DND-41 (cell line): ENCODE measurements around the gene C10orf143.

Experiments used
- ATAC-seq: fragments of 200-7000 bp; cut with Tn5 transposase; 3 replicates; pipeline ENCODE4 v1.9.1; 2021; ENCODE audit warnings: low read depth; ENCODE audit not compliant: insufficient read depth
- DNase-seq: peaks from one replicate; pipeline ENCODE4 v3.0.0-alpha.2; 2020
- H2AFZ ChIP-seq: 2 replicates; pipeline ENCODE4 v1.6.0; 2012; ENCODE audit warnings: low read depth, low read length
- H3K27ac ChIP-seq: 2 replicates; pipeline ENCODE4 v1.5.1; 2012; ENCODE audit warnings: low read length, inconsistent platforms
- H3K27me3 ChIP-seq: fragments of 200-600 bp; sonication (generic); 2 replicates; pipeline ENCODE4 v1.6.0; 2012; ENCODE audit warnings: low read length, mild to moderate bottlenecking, inconsistent platforms; ENCODE audit not compliant: insufficient read depth, poor library complexity
- H3K36me3 ChIP-seq: 2 replicates; pipeline ENCODE4 v1.5.1; 2012; ENCODE audit warnings: low read length, inconsistent platforms; ENCODE audit not compliant: insufficient read depth
- H3K4me1 ChIP-seq: 2 replicates; pipeline ENCODE4 v1.5.1; 2012; ENCODE audit warnings: mild to moderate bottlenecking, low read length; ENCODE audit not compliant: insufficient read depth
- H3K4me2 ChIP-seq: 2 replicates; pipeline ENCODE4 v1.6.0; 2012; ENCODE audit warnings: mild to moderate bottlenecking, moderate library complexity, low read length, inconsistent platforms; ENCODE audit not compliant: insufficient read depth
- H3K4me3 ChIP-seq, 2 experiments: fragments of 200-600 bp in 1 of 2; shearing (Covaris generic) in 1 of 2; 2 replicates each; pipeline ENCODE4 v1.5.1; 2012 to 2016; ENCODE audit warnings: inconsistent platforms in 2 of 2, low read length in 2 of 2, mild to moderate bottlenecking in 2 of 2, low read depth in 1 of 2, moderate library complexity in 1 of 2
- H3K79me2 ChIP-seq: 2 replicates; pipeline ENCODE4 v1.6.0; 2012; ENCODE audit warnings: low read length, inconsistent platforms; ENCODE audit not compliant: insufficient read depth
- H3K9ac ChIP-seq: 2 replicates; pipeline ENCODE4 v1.6.0; 2012; ENCODE audit warnings: low read depth, mild to moderate bottlenecking, inconsistent platforms, low read length, moderate library complexity
- H3K9me3 ChIP-seq: 2 replicates; pipeline ENCODE4 v1.5.1; 2012; ENCODE audit warnings: low read length, moderate library complexity, mild to moderate bottlenecking, inconsistent platforms; ENCODE audit not compliant: insufficient read depth, severe bottlenecking
- H4K20me1 ChIP-seq: 2 replicates; pipeline ENCODE4 v1.6.0; 2012; ENCODE audit warnings: low read length; ENCODE audit not compliant: insufficient read depth
- EZH2 ChIP-seq: IDR thresholded peaks from 3 replicates; pipeline ENCODE4 v1.6.1; 2012; ENCODE audit warnings: borderline replicate concordance, low read depth, mild to moderate bottlenecking, moderate library complexity, low read length, inconsistent platforms; ENCODE audit not compliant: severe bottlenecking
- TF ChIP-seq, protein P1 (sequence below): IDR thresholded peaks from 2 replicates; pipeline ENCODE4 v1.5.1; 2012; ENCODE audit warnings: borderline replicate concordance, low read length, moderate library complexity, mild to moderate bottlenecking; ENCODE audit not compliant: poor library complexity, severe bottlenecking; ENCODE audit errors: extremely low read depth

The C10orf143 gene

DNA sequence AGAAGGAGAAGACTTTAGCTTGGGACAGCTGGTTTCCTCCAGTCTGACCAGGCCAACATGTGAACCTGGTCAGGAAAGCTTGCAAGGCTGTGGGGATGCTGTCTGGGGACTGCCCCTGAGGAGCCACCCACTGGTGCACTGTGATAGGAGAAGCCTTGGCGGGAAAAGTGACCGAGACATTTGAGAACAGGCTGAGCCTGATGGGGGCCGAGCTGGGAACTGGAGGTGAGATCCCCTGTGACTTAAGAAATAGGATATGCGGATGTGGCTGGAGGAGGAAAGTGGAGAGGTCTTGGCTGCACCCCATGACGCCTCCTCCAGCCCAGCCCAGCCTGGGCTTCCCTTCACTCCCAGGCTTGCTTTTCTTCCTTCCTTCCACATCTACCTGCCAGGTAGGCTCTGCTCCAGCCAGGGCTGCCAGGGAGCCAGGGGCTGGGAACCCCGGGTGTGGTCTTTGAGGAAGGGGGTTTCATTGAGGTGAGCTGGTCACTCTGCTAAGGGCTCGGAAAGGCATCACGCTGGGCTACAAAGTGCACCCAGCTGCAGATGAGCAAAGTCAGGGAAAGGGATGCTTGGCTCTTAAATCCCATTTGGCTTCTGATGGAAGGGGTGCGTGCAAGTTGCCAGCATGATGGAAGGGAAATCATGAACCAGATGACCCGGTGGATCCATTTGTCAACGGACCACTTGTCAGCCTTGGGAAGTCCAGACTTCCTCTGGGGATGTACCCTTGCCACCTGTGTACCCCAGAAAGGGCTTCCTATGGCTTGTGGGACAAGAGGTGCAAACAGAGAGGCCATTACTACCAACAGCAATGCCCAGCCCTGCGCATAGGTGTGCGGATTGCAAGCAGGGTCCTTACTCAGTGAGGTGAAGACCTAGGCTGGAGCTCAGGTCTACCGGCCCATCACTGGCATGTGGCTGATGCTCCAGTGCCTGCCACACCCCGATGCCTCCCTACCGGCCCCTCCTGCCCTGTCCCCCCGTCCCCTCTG is 66.3 kb downstream of the C10orf143 start:
- Histone ChIP-seq H3K36me3 (no peaks in the 10 kb centered on the region), H3K9me3 (no peaks in the 10 kb centered on the region), H3K4me1 (peaks cover 7% of the 10 kb centered on the region), H4K20me1 (no peaks in the 10 kb centered on the region), H3K9ac (no peak overlapping the region), H3K4me3 (no peak overlapping the region), H3K27ac (no peak overlapping the region), H3K27me3 (no peaks in the 10 kb centered on the region), H3K4me2 (no peak overlapping the region), H2AFZ (no peak overlapping the region), H3K79me2 (no peaks in the 10 kb centered on the region)
- no peak for TF ChIP-seq EZH2
- TF ChIP-seq, protein P1, sequence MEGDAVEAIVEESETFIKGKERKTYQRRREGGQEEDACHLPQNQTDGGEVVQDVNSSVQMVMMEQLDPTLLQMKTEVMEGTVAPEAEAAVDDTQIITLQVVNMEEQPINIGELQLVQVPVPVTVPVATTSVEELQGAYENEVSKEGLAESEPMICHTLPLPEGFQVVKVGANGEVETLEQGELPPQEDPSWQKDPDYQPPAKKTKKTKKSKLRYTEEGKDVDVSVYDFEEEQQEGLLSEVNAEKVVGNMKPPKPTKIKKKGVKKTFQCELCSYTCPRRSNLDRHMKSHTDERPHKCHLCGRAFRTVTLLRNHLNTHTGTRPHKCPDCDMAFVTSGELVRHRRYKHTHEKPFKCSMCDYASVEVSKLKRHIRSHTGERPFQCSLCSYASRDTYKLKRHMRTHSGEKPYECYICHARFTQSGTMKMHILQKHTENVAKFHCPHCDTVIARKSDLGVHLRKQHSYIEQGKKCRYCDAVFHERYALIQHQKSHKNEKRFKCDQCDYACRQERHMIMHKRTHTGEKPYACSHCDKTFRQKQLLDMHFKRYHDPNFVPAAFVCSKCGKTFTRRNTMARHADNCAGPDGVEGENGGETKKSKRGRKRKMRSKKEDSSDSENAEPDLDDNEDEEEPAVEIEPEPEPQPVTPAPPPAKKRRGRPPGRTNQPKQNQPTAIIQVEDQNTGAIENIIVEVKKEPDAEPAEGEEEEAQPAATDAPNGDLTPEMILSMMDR: no peak
- DNase-seq: no peak
- no peak for ATAC-seq

GRCh38 chr10:130043491-130043890 is 67.1 kb downstream of the C10orf143 start:
- TF ChIP-seq, protein P1: no peak
- TF ChIP-seq EZH2: no peak
- H4K20me1 ChIP-seq: no peaks in the 10 kb centered on the region
- H3K79me2 ChIP-seq: no peaks in the 10 kb centered on the region

GRCh38 chr10:130042381-130042780 is 68.2 kb downstream of the C10orf143 start:
- no peak for DNase-seq
- Histone ChIP-seq H3K9me3 (no peaks in the 10 kb centered on the region), H3K79me2 (no peaks in the 10 kb centered on the region), H3K4me1 (peaks cover 7% of the 10 kb centered on the region), H3K4me2 (no peak overlapping the region), H2AFZ (no peak overlapping the region), H3K4me3 (no peak overlapping the region), H3K27me3 (no peaks in the 10 kb centered on the region), H3K27ac (no peak overlapping the region), H3K9ac (no peak overlapping the region), H3K36me3 (no peaks in the 10 kb centered on the region), H4K20me1 (no peaks in the 10 kb centered on the region)
- no peak for ATAC-seq
- no peak for TF ChIP-seq EZH2
- TF ChIP-seq, protein P1: no peak

More at GRCh38 chr10:130043491-130043890, 67.1 kb downstream of the C10orf143 start:
- ATAC-seq: no peak
- Histone ChIP-seq H3K27me3 (no peaks in the 10 kb centered on the region), H3K9ac (no peak overlapping the region), H3K36me3 (no peaks in the 10 kb centered on the region), H3K9me3 (no peaks in the 10 kb centered on the region), H3K4me2 (no peak overlapping the region), H2AFZ (no peak overlapping the region), H3K27ac (no peak overlapping the region), H3K4me1 (peaks cover 7% of the 10 kb centered on the region), H3K4me3 (no peak overlapping the region)
- DNase-seq: no peak
